GM20000 (cell line): ENCODE results near the gene CLCN1.

Source experiments
- DNase-seq: peaks from one replicate; pipeline ENCODE4 v3.0.0; 2012; ENCODE audit warnings: low spot score
- CTCF ChIP-seq: IDR thresholded peaks from 2 replicates; pipeline ENCODE4 v1.5.1; 2012; ENCODE audit warnings: mild to moderate bottlenecking, control low read depth; ENCODE audit errors: extremely low read depth, missing control alignments

CLCN1 gene

GRCh38 chr7:143321734-143322133, 5.8 kb downstream of the CLCN1 start:
- DNase-seq, result no peak
- no peak for TF ChIP-seq CTCF

- no peak for DNase-seq
- TF ChIP-seq CTCF, result no peak
Measured at GRCh38 chr7:143322760-143323633, 7.1 kb downstream of the CLCN1 start.

GRCh38 chr7:143323653-143324052, 7.7 kb downstream of the CLCN1 start:
- no peak for DNase-seq
- TF ChIP-seq CTCF, result no peak

GRCh38 chr7:143325240-143325639, 9.3 kb downstream of the CLCN1 start:
- TF ChIP-seq CTCF, result no peak
- no peak for DNase-seq

- DNase-seq, result no peak
- no peak for TF ChIP-seq CTCF
Measured at GRCh38 chr7:143327903-143328302, 12.0 kb downstream of the CLCN1 start.

- no peak for DNase-seq
- peak; percentile 7 for TF ChIP-seq CTCF
Measured at GRCh38 chr7:143329471-143330170, 13.7 kb downstream of the CLCN1 start.

- no peak for TF ChIP-seq CTCF
- DNase-seq, result no peak
Measured at GRCh38 chr7:143331179-143331801, 15.4 kb downstream of the CLCN1 start.
